Measurements from ENCODE around the gene TRAF7. TPM values are rescaled to one million over a fixed set of nuclear protein-coding genes. Genes with fewer than 3 reads are reported as not detected.

Gene TRAF7
- total RNA-seq, 2 experiments from 2014 or later = 19.9 to 24.0 TPM

- peaks cover 4% of the 10 kb centered on the region for H3K36me3 Mint-ChIP-seq (ENCODE audit: low read depth)
- no peak overlapping the region for H3K4me3 Mint-ChIP-seq
- peaks cover 0 to 11% of the 10 kb centered on the region in 2 experiments for H3K9me3 ChIP-seq (ENCODE audit: control insufficient read depth in 1 of 2, insufficient read depth in 1 of 2, low read length in 2 of 2)
- H3K27me3 ChIP-seq (ENCODE audit: control insufficient read depth in 1 of 2, insufficient read depth in 2 of 2, low read length in 2 of 2) = no peaks in the 10 kb centered on the region
- DNase-seq = no peak
- peaks cover 16% of the 10 kb centered on the region for H3K4me1 ChIP-seq (ENCODE audit: insufficient read depth, low read length)
- no peak for ATAC-seq (ENCODE audit: poor library complexity)
- no peak overlapping the region for H3K27ac ChIP-seq (ENCODE audit: low read depth in 1 of 2, low read length in 2 of 2)
- intact Hi-C loops (cut with DNase I, micrococcal nuclease) = no loop called here
- H3K9me3 Mint-ChIP-seq = no peaks in the 10 kb centered on the region
- peaks cover 34% of the 10 kb centered on the region for H3K36me3 ChIP-seq (ENCODE audit: insufficient read depth, low read length)
- H3K27me3 Mint-ChIP-seq = no peaks in the 10 kb centered on the region
- H3K4me3 ChIP-seq (ENCODE audit: low read length) = no peak overlapping the region
- CTCF ChIA-PET = no interaction called here
- no peak overlapping the region for H3K27ac Mint-ChIP-seq
- H3K4me1 Mint-ChIP-seq (ENCODE audit: low read depth) = no peaks in the 10 kb centered on the region
- POLR2A ChIA-PET = no interaction called here
- TF ChIP-seq, protein P1, sequence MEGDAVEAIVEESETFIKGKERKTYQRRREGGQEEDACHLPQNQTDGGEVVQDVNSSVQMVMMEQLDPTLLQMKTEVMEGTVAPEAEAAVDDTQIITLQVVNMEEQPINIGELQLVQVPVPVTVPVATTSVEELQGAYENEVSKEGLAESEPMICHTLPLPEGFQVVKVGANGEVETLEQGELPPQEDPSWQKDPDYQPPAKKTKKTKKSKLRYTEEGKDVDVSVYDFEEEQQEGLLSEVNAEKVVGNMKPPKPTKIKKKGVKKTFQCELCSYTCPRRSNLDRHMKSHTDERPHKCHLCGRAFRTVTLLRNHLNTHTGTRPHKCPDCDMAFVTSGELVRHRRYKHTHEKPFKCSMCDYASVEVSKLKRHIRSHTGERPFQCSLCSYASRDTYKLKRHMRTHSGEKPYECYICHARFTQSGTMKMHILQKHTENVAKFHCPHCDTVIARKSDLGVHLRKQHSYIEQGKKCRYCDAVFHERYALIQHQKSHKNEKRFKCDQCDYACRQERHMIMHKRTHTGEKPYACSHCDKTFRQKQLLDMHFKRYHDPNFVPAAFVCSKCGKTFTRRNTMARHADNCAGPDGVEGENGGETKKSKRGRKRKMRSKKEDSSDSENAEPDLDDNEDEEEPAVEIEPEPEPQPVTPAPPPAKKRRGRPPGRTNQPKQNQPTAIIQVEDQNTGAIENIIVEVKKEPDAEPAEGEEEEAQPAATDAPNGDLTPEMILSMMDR (IDR thresholded peaks at IDR 0.05) = no peak
Measured at GRCh38 chr16:2165861-2166260, 10.3 kb downstream of the TRAF7 start.

- POLR2A ChIA-PET = no interaction called here
- no peak overlapping the region for H3K27ac Mint-ChIP-seq
Measured at GRCh38 chr16:2166263-2167067, 10.9 kb downstream of the TRAF7 start.

DNA sequence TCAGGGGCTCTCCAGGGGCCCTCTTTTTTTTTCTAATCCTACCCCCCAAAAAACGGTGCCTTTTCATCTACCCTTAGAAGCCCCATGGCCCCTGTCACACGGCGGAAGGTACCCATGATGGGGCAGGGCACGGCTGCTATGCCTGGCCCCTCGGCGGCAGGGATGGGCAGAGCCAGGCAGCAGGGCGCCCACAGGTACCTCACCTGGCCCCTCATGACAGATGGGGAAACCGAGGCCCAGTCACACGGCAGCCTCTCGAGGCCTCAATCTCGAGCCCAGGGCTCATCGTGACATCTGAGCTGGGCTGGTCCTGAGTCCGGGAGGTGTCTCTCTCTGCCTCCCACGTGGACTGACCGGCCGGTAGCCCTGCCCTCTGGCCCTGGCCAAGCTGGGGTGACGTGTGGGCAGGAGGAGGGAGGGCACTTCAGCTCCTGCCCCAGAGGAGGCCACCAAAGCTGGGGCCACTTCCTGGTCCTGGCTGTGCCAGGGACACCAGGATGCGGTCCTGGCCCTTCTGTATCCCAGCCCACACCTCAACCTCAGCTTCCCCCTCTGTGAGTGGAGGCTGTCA lies 11.6 kb downstream of the TRAF7 start:
- Mint-ChIP-seq H3K27ac (no peak overlapping the region), H3K36me3 (ENCODE audit: low read depth) (peaks cover 4% of the 10 kb centered on the region), H3K4me1 (ENCODE audit: low read depth) (no peaks in the 10 kb centered on the region), H3K4me3 (no peak overlapping the region), H3K27me3 (no peaks in the 10 kb centered on the region), H3K9me3 (no peaks in the 10 kb centered on the region)
- TF ChIP-seq, protein P1 (IDR thresholded peaks at IDR 0.05) = no peak
- Histone ChIP-seq H3K27ac (ENCODE audit: low read depth in 1 of 2, low read length in 2 of 2) (no peak overlapping the region), H3K36me3 (ENCODE audit: insufficient read depth, low read length) (peaks cover 42% of the 10 kb centered on the region), H3K27me3 (ENCODE audit: control insufficient read depth in 1 of 2, insufficient read depth in 2 of 2, low read length in 2 of 2) (no peaks in the 10 kb centered on the region), H3K4me1 (ENCODE audit: insufficient read depth, low read length) (peaks cover 16% of the 10 kb centered on the region), H3K9me3 (ENCODE audit: control insufficient read depth in 1 of 2, insufficient read depth in 1 of 2, low read length in 2 of 2) (peaks cover 0 to 11% of the 10 kb centered on the region in 2 experiments), H3K4me3 (ENCODE audit: low read length) (no peak overlapping the region)
- intact Hi-C loops (cut with DNase I, micrococcal nuclease) = no loop called here
- no peak for DNase-seq
- ChIA-PET CTCF (no interaction called here), POLR2A (interaction anchor here (2.4 kb wide), 1 partner anchor 12 kb away, joined by 9 read pairs; the partner anchor contains the start of gene TRAF7)
- no peak for ATAC-seq (ENCODE audit: poor library complexity)

More at GRCh38 chr16:2166263-2167067, 10.9 kb downstream of the TRAF7 start:
- CTCF ChIA-PET = no interaction called here
- H3K9me3 Mint-ChIP-seq = no peaks in the 10 kb centered on the region
- peaks cover 0 to 11% of the 10 kb centered on the region in 2 experiments for H3K9me3 ChIP-seq (ENCODE audit: control insufficient read depth in 1 of 2, insufficient read depth in 1 of 2, low read length in 2 of 2)
- no peak for DNase-seq
- intact Hi-C loops (cut with DNase I, micrococcal nuclease) = no loop called here
- peaks cover 4% of the 10 kb centered on the region for H3K36me3 Mint-ChIP-seq (ENCODE audit: low read depth)
- no peak overlapping the region for H3K27ac ChIP-seq (ENCODE audit: low read depth in 1 of 2, low read length in 2 of 2)
- no peaks in the 10 kb centered on the region for H3K27me3 Mint-ChIP-seq
- peaks cover 16% of the 10 kb centered on the region for H3K4me1 ChIP-seq (ENCODE audit: insufficient read depth, low read length)
- H3K36me3 ChIP-seq (ENCODE audit: insufficient read depth, low read length) = peaks cover 35% of the 10 kb centered on the region
- no peaks in the 10 kb centered on the region for H3K27me3 ChIP-seq (ENCODE audit: control insufficient read depth in 1 of 2, insufficient read depth in 2 of 2, low read length in 2 of 2)
- H3K4me1 Mint-ChIP-seq (ENCODE audit: low read depth) = no peaks in the 10 kb centered on the region
- TF ChIP-seq, protein P1 (IDR thresholded peaks at IDR 0.05) = no peak
- no peak for ATAC-seq (ENCODE audit: poor library complexity)
- H3K4me3 ChIP-seq (ENCODE audit: low read length) = no peak overlapping the region
- no peak overlapping the region for H3K4me3 Mint-ChIP-seq

Data from CD4-positive, alpha-beta T cell (primary cell).